ENCODE measurements around the gene PLCE1. TPM values are rescaled to one million over a fixed set of nuclear protein-coding genes. Genes with fewer than 3 reads are reported as not detected.

Gene PLCE1
- total RNA-seq, 1 experiment from 2014 or later, result 0.13 TPM

GRCh38 chr10:94042834-94043175, 49.1 kb downstream of the PLCE1 start:
- no peak overlapping the region for H3K18ac ChIP-seq (ENCODE audit: insufficient read length, low read depth, low read length)
- no peak overlapping the region for H2BK12ac ChIP-seq (ENCODE audit: insufficient read length, low read depth, low read length)
- H3K56ac ChIP-seq (ENCODE audit: insufficient read length, low read depth, low read length), result no peak overlapping the region
- H2BK120ac ChIP-seq (ENCODE audit: low read depth, low read length, poor library complexity, severe bottlenecking), result no peak overlapping the region
- H2BK5ac ChIP-seq (ENCODE audit: insufficient read length, low read length), result no peak overlapping the region
- no peak for TF ChIP-seq CTCF (conservative IDR thresholded peaks at IDR 0.05)
- H3K79me2 ChIP-seq (ENCODE audit: insufficient read depth, low read length), result no peaks in the 10 kb centered on the region
- no peak overlapping the region for H2BK20ac ChIP-seq (ENCODE audit: low read depth, low read length, poor library complexity, severe bottlenecking)
- no peak overlapping the region for H3K4me2 ChIP-seq (ENCODE audit: insufficient read depth, insufficient read length, low read length)
- no peak for DNase-seq
- H3K9me3 ChIP-seq (ENCODE audit: control insufficient read depth, low read depth, low read length), result no peaks in the 10 kb centered on the region
- H3K14ac ChIP-seq (ENCODE audit: insufficient read depth, low read length), result no peak overlapping the region
- H3K4me1 ChIP-seq (ENCODE audit: insufficient read depth, low read length), result peaks cover 2% of the 10 kb centered on the region; the same call in 1 of the 2 replicates
- no peaks in the 10 kb centered on the region for H3K9me3 Mint-ChIP-seq
- H3K23ac ChIP-seq (ENCODE audit: insufficient read length, low read depth, low read length), result no peak overlapping the region
- H4K8ac ChIP-seq (replicated peaks; ENCODE audit: insufficient read length, low read depth, low read length), result no peak overlapping the region
- H2AK5ac ChIP-seq (ENCODE audit: insufficient read length, low read length), result no peak overlapping the region
- H3K27ac Mint-ChIP-seq, result no peak overlapping the region
- H2AFZ ChIP-seq (ENCODE audit: low read length), result no peak overlapping the region
- peaks cover 4 to 8% of the 10 kb centered on the region in 2 experiments for H3K4me1 Mint-ChIP-seq
- no peak overlapping the region for H3K4ac ChIP-seq (ENCODE audit: low read depth, low read length)
- H4K5ac ChIP-seq (ENCODE audit: insufficient read length, low read depth, low read length), result no peak overlapping the region
- H3K27me3 Mint-ChIP-seq (ENCODE audit: low read depth), result no peaks in the 10 kb centered on the region; the same call in 1 of the 2 replicates
- H3K23me2 ChIP-seq (ENCODE audit: insufficient read length, low read depth, low read length, poor library complexity, severe bottlenecking), result no peaks in the 10 kb centered on the region
- no peak overlapping the region for H3K9ac ChIP-seq (ENCODE audit: extremely low read depth, insufficient read length, low read length)
- no peak overlapping the region for H3K4me3 Mint-ChIP-seq
- H2BK15ac ChIP-seq (ENCODE audit: low read depth, low read length), result no peak overlapping the region
- no peaks in the 10 kb centered on the region for H3K27me3 ChIP-seq (ENCODE audit: insufficient read depth, low read length)
- H3K27ac ChIP-seq (ENCODE audit: insufficient read length, low read depth, low read length), result no peak overlapping the region
- no CpG with 5 or more reads among the region's 4 CpGs for WGBS (ENCODE audit: extremely low coverage, insufficient read length, low lambda C conversion rate)
- H4K91ac ChIP-seq (ENCODE audit: insufficient read length, low read depth, low read length), result no peak overlapping the region
- H3K36me3 Mint-ChIP-seq (ENCODE audit: insufficient read depth in 1 of 3, low read depth in 3 of 3), result no peaks in the 10 kb centered on the region
- H3T11ph ChIP-seq (ENCODE audit: low read length), result no peak overlapping the region
- H3K79me1 ChIP-seq (ENCODE audit: insufficient read depth, low read depth, low read length, poor library complexity, severe bottlenecking), result no peaks in the 10 kb centered on the region
- H4K20me1 ChIP-seq (ENCODE audit: control insufficient read depth, insufficient read depth, insufficient read length), result no peaks in the 10 kb centered on the region

Other genes with a start within 250 kb of the PLCE1 start
- 1.1 and 1.2 TPM in 2 replicates for gene LGI1, start 236.0 kb upstream of the PLCE1 start, total RNA-seq (2021)
- 6.1 and 6.3 TPM in 2 replicates for gene SLC35G1, start 100.0 kb upstream of the PLCE1 start, total RNA-seq (2021)

Measured in H9 (cell line).